ENCODE data around the gene MAFG. TPM values are rescaled to one million over a fixed set of nuclear protein-coding genes. Genes with fewer than 3 reads are reported as not detected.

The MAFG gene
- total RNA-seq, 2 experiments from 2014 or later: 12.4 to 14.1 TPM

- Mint-ChIP-seq H3K4me3 (peak overlapping the region; percentile 88), H3K27me3 (no peaks in the 10 kb centered on the region), H3K9me3 (no peaks in the 10 kb centered on the region), H3K36me3 (ENCODE audit: low read depth) (peaks cover 39% of the 10 kb centered on the region), H3K27ac (no peak overlapping the region), H3K4me1 (ENCODE audit: low read depth) (peaks cover 41% of the 10 kb centered on the region)
- no peak for TF ChIP-seq CTCF (IDR thresholded peaks at IDR 0.05)
- ChIA-PET POLR2A (interaction anchor here (0.8 to 2.8 kb wide), 4 partner anchors 9 to 68 kb away, joined by 4 to 20 read pairs (median 11); partner anchors contain the start of gene MAFG), CTCF (interaction anchor here (1.6 kb wide), 1 partner anchor 65 kb away, joined by 4 read pairs; no protein-coding TSS in a partner anchor)
- DNase-seq (no peak), ATAC-seq (no peak)
- intact Hi-C loops (cut with micrococcal nuclease): no loop called here
Observed at GRCh38 chr17:81934850-81935708, 7.5 kb upstream of the MAFG start.

GRCh38 chr17:81934098-81934757, 6.7 kb upstream of the MAFG start:
- peaks cover 39% of the 10 kb centered on the region for H3K36me3 Mint-ChIP-seq (ENCODE audit: low read depth)

GRCh38 chr17:81933178-81933699, 5.7 kb upstream of the MAFG start:
- H3K36me3 Mint-ChIP-seq (ENCODE audit: low read depth): peaks cover 39% of the 10 kb centered on the region
- H3K27ac Mint-ChIP-seq: no peak overlapping the region
- CTCF ChIA-PET: interaction anchor here (1.0 kb wide), 1 partner anchor 87 kb away, joined by 3 read pairs; no protein-coding TSS in a partner anchor
- TF ChIP-seq CTCF (IDR thresholded peaks at IDR 0.05): no peak
- POLR2A ChIA-PET: interaction anchor here (1.5 to 2.8 kb wide), 2 partner anchors 10 to 16 kb away, joined by 3 to 12 read pairs; no protein-coding TSS in a partner anchor
- ATAC-seq (no peak), DNase-seq (peak; percentile 39)
- H3K27me3 Mint-ChIP-seq: peaks cover 5% of the 10 kb centered on the region
- H3K4me1 Mint-ChIP-seq (ENCODE audit: low read depth): peaks cover 43% of the 10 kb centered on the region
- H3K9me3 Mint-ChIP-seq: no peaks in the 10 kb centered on the region
- no peak overlapping the region for H3K4me3 Mint-ChIP-seq
- intact Hi-C loops (cut with micrococcal nuclease): no loop called here

More at GRCh38 chr17:81934098-81934757, 6.7 kb upstream of the MAFG start:
- Mint-ChIP-seq H3K4me3 (peak overlapping the region; percentile 5), H3K4me1 (ENCODE audit: low read depth) (peaks cover 41% of the 10 kb centered on the region), H3K9me3 (no peaks in the 10 kb centered on the region), H3K27me3 (peaks cover 2% of the 10 kb centered on the region), H3K27ac (no peak overlapping the region)
- ChIA-PET POLR2A (interaction anchor here (0.8 to 2.8 kb wide), 3 partner anchors 9 to 68 kb away, joined by 3 to 12 read pairs (median 4); no protein-coding TSS in a partner anchor), CTCF (interaction anchor here (1.0 to 1.6 kb wide), 2 partner anchors 64 to 86 kb away, joined by 3 to 4 read pairs; no protein-coding TSS in a partner anchor)
- intact Hi-C loops (cut with micrococcal nuclease): no loop called here
- TF ChIP-seq CTCF (IDR thresholded peaks at IDR 0.05): no peak
- DNase-seq (no peak), ATAC-seq (no peak)

GRCh38 chr17:81932333-81932983, 4.9 kb upstream of the MAFG start:
- Mint-ChIP-seq H3K4me1 (ENCODE audit: low read depth) (peaks cover 38% of the 10 kb centered on the region), H3K27me3 (peaks cover 5% of the 10 kb centered on the region), H3K4me3 (no peak overlapping the region), H3K9me3 (no peaks in the 10 kb centered on the region), H3K27ac (no peak overlapping the region), H3K36me3 (ENCODE audit: low read depth) (peaks cover 39% of the 10 kb centered on the region)
- TF ChIP-seq CTCF (IDR thresholded peaks at IDR 0.05): no peak
- ATAC-seq (no peak), DNase-seq (no peak)
- intact Hi-C loops (cut with micrococcal nuclease): no loop called here
- POLR2A ChIA-PET: no interaction called here
- CTCF ChIA-PET: interaction anchor here (2.2 kb wide), 1 partner anchor 27 kb away, joined by 7 read pairs; no protein-coding TSS in a partner anchor
